Measurements from ENCODE around the gene CST8.

The CST8 gene

GRCh38 chr20:23453549-23454543 lies 37.1 kb upstream of the CST8 start:
- no peak for TF ChIP-seq CTCF (IDR thresholded peaks at IDR 0.05; ENCODE audit: low read depth, low read length, missing control alignments)
- no peak for DNase-seq
- Histone ChIP-seq H3K27ac (no peak overlapping the region), H3K27me3 (replicated peaks) (no peaks in the 10 kb centered on the region), H3K36me3 (replicated peaks) (no peaks in the 10 kb centered on the region), H3K4me3 (ENCODE audit: low read depth, low read length) (no peak overlapping the region)
- in situ Hi-C loops (cut with HindIII; ENCODE audit: low pct_ligation_motif_present, low sequenced_read_pairs): no loop called here

GRCh38 chr20:23454816-23455215 lies 36.1 kb upstream of the CST8 start:
- Histone ChIP-seq H3K27ac (no peak overlapping the region), H3K36me3 (replicated peaks) (no peaks in the 10 kb centered on the region), H3K27me3 (replicated peaks) (no peaks in the 10 kb centered on the region), H3K4me3 (ENCODE audit: low read depth, low read length) (no peak overlapping the region)
- no peak for DNase-seq
- in situ Hi-C loops (cut with HindIII; ENCODE audit: low pct_ligation_motif_present, low sequenced_read_pairs): no loop called here
- TF ChIP-seq CTCF (IDR thresholded peaks at IDR 0.05; ENCODE audit: low read depth, low read length, missing control alignments): no peak

- no peak for DNase-seq
- Histone ChIP-seq H3K36me3 (replicated peaks) (no peaks in the 10 kb centered on the region), H3K4me3 (ENCODE audit: low read depth, low read length) (no peak overlapping the region), H3K27ac (no peak overlapping the region), H3K27me3 (replicated peaks) (no peaks in the 10 kb centered on the region)
- in situ Hi-C loops (cut with HindIII; ENCODE audit: low pct_ligation_motif_present, low sequenced_read_pairs): no loop called here
- TF ChIP-seq CTCF (IDR thresholded peaks at IDR 0.05; ENCODE audit: low read depth, low read length, missing control alignments): no peak
Measured at GRCh38 chr20:23455639-23456038, 35.3 kb upstream of the CST8 start.

GRCh38 chr20:23456409-23456808 lies 34.5 kb upstream of the CST8 start:
- Histone ChIP-seq H3K27ac (no peak overlapping the region), H3K27me3 (replicated peaks) (no peaks in the 10 kb centered on the region), H3K36me3 (replicated peaks) (no peaks in the 10 kb centered on the region), H3K4me3 (ENCODE audit: low read depth, low read length) (no peak overlapping the region)
- no peak for DNase-seq
- TF ChIP-seq CTCF (IDR thresholded peaks at IDR 0.05; ENCODE audit: low read depth, low read length, missing control alignments): no peak
- in situ Hi-C loops (cut with HindIII; ENCODE audit: low pct_ligation_motif_present, low sequenced_read_pairs): no loop called here

- H3K4me3 ChIP-seq (ENCODE audit: low read depth, low read length): no peak overlapping the region
- TF ChIP-seq CTCF (IDR thresholded peaks at IDR 0.05; ENCODE audit: low read depth, low read length, missing control alignments): no peak
- no peaks in the 10 kb centered on the region for H3K27me3 ChIP-seq (replicated peaks)
- in situ Hi-C loops (cut with HindIII; ENCODE audit: low pct_ligation_motif_present, low sequenced_read_pairs): no loop called here
- no peak overlapping the region for H3K27ac ChIP-seq
- no peak for DNase-seq
- H3K36me3 ChIP-seq (replicated peaks): no peaks in the 10 kb centered on the region
Measured at GRCh38 chr20:23456873-23457272, 34.0 kb upstream of the CST8 start.

Measured in brain microvascular endothelial cell (primary cell).